Mucosa of rectum (tissue), 2 donors: ENCODE data around the gene AGBL5.
"Not testable (repeated sequence)": the region's sequence is repeated elsewhere in the genome, so short reads cannot be mapped to it uniquely, and the experiment has no call there.

Source experiments
- H3K27ac ChIP-seq, 2 donors: one replicate each; pipeline ENCODE4 v1.7.0; 2013; ENCODE audit warnings: inconsistent platforms in 2 of 2, low read depth in 2 of 2, low read length in 2 of 2
- H3K27me3 ChIP-seq, 2 donors: one replicate each; pipeline ENCODE4 v1.7.0; 2013; ENCODE audit warnings: low read length in 2 of 2; ENCODE audit not compliant: control insufficient read depth in 2 of 2, insufficient read depth in 2 of 2
- H3K36me3 ChIP-seq, 2 donors: one replicate each; pipeline ENCODE4 v1.7.0; 2013; ENCODE audit warnings: low read length in 2 of 2; ENCODE audit not compliant: control insufficient read depth in 2 of 2, insufficient read depth in 2 of 2
- H3K4me1 ChIP-seq, 2 donors: one replicate each; pipeline ENCODE4 v1.7.0; 2013; ENCODE audit warnings: low read length in 2 of 2, mild to moderate bottlenecking in 1 of 2; ENCODE audit not compliant: control insufficient read depth in 2 of 2, insufficient read depth in 2 of 2
- H3K4me3 ChIP-seq, 2 donors: one replicate each; pipeline ENCODE4 v1.7.0; 2013; ENCODE audit warnings: low read length in 2 of 2
- H3K9ac ChIP-seq, 2 donors: one replicate each; pipeline ENCODE4 v1.7.0; 2013; ENCODE audit warnings: low read length in 2 of 2, low read depth in 1 of 2, mild to moderate bottlenecking in 1 of 2
- H3K9me3 ChIP-seq, 2 donors: one replicate each; pipeline ENCODE4 v1.7.0; 2013; ENCODE audit warnings: low read length in 2 of 2; ENCODE audit not compliant: control insufficient read depth in 2 of 2
- donor health status: healthy.
- donor health status: Normal muscosa, but diverticular disease.

Gene AGBL5

GRCh38 chr2:27097341-27097740, 45.9 kb downstream of the AGBL5 start:
- Histone ChIP-seq H3K9me3 (no peaks in the 10 kb centered on the region), H3K9ac (no peak overlapping the region), H3K4me3 (no peak overlapping the region), H3K36me3 (peaks cover 0 to 3% of the 10 kb centered on the region in 2 donors), H3K27ac (no peak overlapping the region), H3K4me1 (peaks cover 4 to 7% of the 10 kb centered on the region in 2 donors), H3K27me3 (no peaks in the 10 kb centered on the region)

GRCh38 chr2:27099334-27099955, 48.0 kb downstream of the AGBL5 start:
- Histone ChIP-seq H3K36me3 (peaks cover 0 to 3% of the 10 kb centered on the region in 2 donors), H3K27ac (no peak overlapping the region), H3K27me3 (no peaks in the 10 kb centered on the region), H3K4me3 (no peak overlapping the region), H3K4me1 (no peaks in the 10 kb centered on the region), H3K9ac (no peak overlapping the region), H3K9me3 (no peaks in the 10 kb centered on the region)

GRCh38 chr2:27100036-27100435, 48.6 kb downstream of the AGBL5 start:
- Histone ChIP-seq H3K27me3 (no peaks in the 10 kb centered on the region), H3K4me3 (no peak overlapping the region), H3K9me3 (no peaks in the 10 kb centered on the region), H3K4me1 (no peaks in the 10 kb centered on the region), H3K9ac (no peak overlapping the region), H3K36me3 (peaks cover 0 to 3% of the 10 kb centered on the region in 2 donors), H3K27ac (no peak overlapping the region)

- H3K36me3 ChIP-seq: peaks cover 0 to 3% of the 10 kb centered on the region in 2 donors
- H3K4me3 ChIP-seq: no peak overlapping the region
- H3K9ac ChIP-seq: no peak overlapping the region
- H3K4me1 ChIP-seq: no peaks in the 10 kb centered on the region
- H3K9me3 ChIP-seq: no peaks in the 10 kb centered on the region
- no peaks in the 10 kb centered on the region for H3K27me3 ChIP-seq
- H3K27ac ChIP-seq: no peak overlapping the region
Observed at GRCh38 chr2:27102329-27102728, 50.9 kb downstream of the AGBL5 start.

GRCh38 chr2:27105981-27106380, 54.5 kb downstream of the AGBL5 start:
- Histone ChIP-seq H3K36me3 (no peaks in the 10 kb centered on the region), H3K27me3 (no peaks in the 10 kb centered on the region), H3K27ac (no peak overlapping the region), H3K9ac (no peak overlapping the region), H3K9me3 (no peaks in the 10 kb centered on the region), H3K4me1 (no peaks in the 10 kb centered on the region), H3K4me3 (no peak overlapping the region)

GRCh38 chr2:27108221-27108620, 56.8 kb downstream of the AGBL5 start:
- Histone ChIP-seq H3K4me3 (no peak overlapping the region), H3K9me3 (no peaks in the 10 kb centered on the region), H3K27me3 (no peaks in the 10 kb centered on the region), H3K9ac (no peak overlapping the region), H3K4me1 (no peaks in the 10 kb centered on the region), H3K27ac (no peak overlapping the region), H3K36me3 (no peaks in the 10 kb centered on the region)

- no peaks in the 10 kb centered on the region for H3K36me3 ChIP-seq
- H3K9ac ChIP-seq: no peak overlapping the region
- H3K9me3 ChIP-seq: no peaks in the 10 kb centered on the region
- H3K4me3 ChIP-seq: no peak overlapping the region
- H3K27ac ChIP-seq: no peak overlapping the region
- no peaks in the 10 kb centered on the region for H3K27me3 ChIP-seq
- H3K4me1 ChIP-seq: no peaks in the 10 kb centered on the region
Observed at GRCh38 chr2:27109083-27109482, 57.6 kb downstream of the AGBL5 start.

- not testable (repeated sequence) for H3K9ac ChIP-seq, H3K4me1 ChIP-seq, H3K9me3 ChIP-seq, H3K4me3 ChIP-seq, H3K36me3 ChIP-seq, H3K27me3 ChIP-seq, H3K27ac ChIP-seq
Observed at GRCh38 chr2:27110603-27111352, 59.3 kb downstream of the AGBL5 start.

- not testable (repeated sequence) for H3K9ac ChIP-seq, H3K27ac ChIP-seq, H3K4me3 ChIP-seq
Observed at GRCh38 chr2:27111392-27112078, 60.1 kb downstream of the AGBL5 start.

GRCh38 chr2:27115519-27115918, 64.1 kb downstream of the AGBL5 start:
- peaks cover 17 to 21% of the 10 kb centered on the region in 2 donors for H3K27me3 ChIP-seq
- no peaks in the 10 kb centered on the region for H3K36me3 ChIP-seq
- no peaks in the 10 kb centered on the region for H3K9me3 ChIP-seq
- H3K4me1 ChIP-seq: peaks cover 6 to 7% of the 10 kb centered on the region in 2 donors
- H3K9ac ChIP-seq: no peak overlapping the region
- no peak overlapping the region for H3K4me3 ChIP-seq
- no peak overlapping the region for H3K27ac ChIP-seq

More at GRCh38 chr2:27111392-27112078, 60.1 kb downstream of the AGBL5 start:
- H3K27me3 ChIP-seq, H3K36me3 ChIP-seq, H3K4me1 ChIP-seq, H3K9me3 ChIP-seq: not testable (repeated sequence)
